ENCODE results near the gene CD151. TPM values are rescaled to one million over a fixed set of nuclear protein-coding genes. Genes with fewer than 3 reads are reported as not detected.

The CD151 gene
- total RNA-seq, 1 experiment from 2014 or later = 127 TPM

GRCh38 chr11:791658-792534 lies 40.9 kb upstream of the CD151 start:
- Histone ChIP-seq H3K4me3 (ENCODE audit: low read depth, low read length, poor library complexity, severe bottlenecking) (no peak overlapping the region), H3K36me3 (ENCODE audit: insufficient read depth, low read length, poor library complexity, severe bottlenecking) (peaks cover 2% of the 10 kb centered on the region), H3K27me3 (replicated peaks; ENCODE audit: insufficient read depth, low read depth, low read length, poor library complexity) (no peaks in the 10 kb centered on the region), H3K27ac (ENCODE audit: low read depth, low read length, poor library complexity, severe bottlenecking) (no peak overlapping the region), H3K4me1 (ENCODE audit: insufficient read depth, low read length, poor library complexity, severe bottlenecking) (peaks cover 10% of the 10 kb centered on the region), H3K9me3 (ENCODE audit: low read depth, low read length, poor library complexity, severe bottlenecking) (no peaks in the 10 kb centered on the region)
- no TSS peak for BruUV-seq (replicated peaks)
- DNase-seq (ENCODE audit: low spot score) = no peak
- intact Hi-C loops (cut with micrococcal nuclease; ENCODE audit: unreplicated experiment) = no loop called here
- TF ChIP-seq EZH2 (IDR thresholded peaks at IDR 0.05; ENCODE audit: borderline replicate concordance, low read depth, low read length, poor library complexity, severe bottlenecking) = no peak
- no peak for TF ChIP-seq CTCF (conservative IDR thresholded peaks at IDR 0.05; ENCODE audit: low read depth, low read length)
- ChIA-PET POLR2A (ENCODE audit: low non-redundant PET) (interaction anchor here (0.6 kb wide), 2 partner anchors 11 to 1630 kb away, joined by 3 to 16 read pairs; no protein-coding TSS in a partner anchor), CTCF (no interaction called here)

- Histone ChIP-seq H3K9me3 (ENCODE audit: low read depth, low read length, poor library complexity, severe bottlenecking) (no peaks in the 10 kb centered on the region), H3K4me1 (ENCODE audit: insufficient read depth, low read length, poor library complexity, severe bottlenecking) (peaks cover 10% of the 10 kb centered on the region), H3K4me3 (ENCODE audit: low read depth, low read length, poor library complexity, severe bottlenecking) (no peak overlapping the region), H3K36me3 (ENCODE audit: insufficient read depth, low read length, poor library complexity, severe bottlenecking) (peaks cover 2% of the 10 kb centered on the region), H3K27ac (ENCODE audit: low read depth, low read length, poor library complexity, severe bottlenecking) (no peak overlapping the region), H3K27me3 (replicated peaks; ENCODE audit: insufficient read depth, low read depth, low read length, poor library complexity) (no peaks in the 10 kb centered on the region)
- ChIA-PET POLR2A (ENCODE audit: low non-redundant PET) (interaction anchor here (0.6 kb wide), 1 partner anchor 12 kb away, joined by 3 read pairs; no protein-coding TSS in a partner anchor), CTCF (no interaction called here)
- TF ChIP-seq EZH2 (IDR thresholded peaks at IDR 0.05; ENCODE audit: borderline replicate concordance, low read depth, low read length, poor library complexity, severe bottlenecking) (no peak), CTCF (conservative IDR thresholded peaks at IDR 0.05; ENCODE audit: low read depth, low read length) (no peak)
- intact Hi-C loops (cut with micrococcal nuclease; ENCODE audit: unreplicated experiment) = no loop called here
- no peak for DNase-seq (ENCODE audit: low spot score)
- BruUV-seq (replicated peaks) = no TSS peak
Measured at GRCh38 chr11:792535-792821, 40.3 kb upstream of the CD151 start.

DNA sequence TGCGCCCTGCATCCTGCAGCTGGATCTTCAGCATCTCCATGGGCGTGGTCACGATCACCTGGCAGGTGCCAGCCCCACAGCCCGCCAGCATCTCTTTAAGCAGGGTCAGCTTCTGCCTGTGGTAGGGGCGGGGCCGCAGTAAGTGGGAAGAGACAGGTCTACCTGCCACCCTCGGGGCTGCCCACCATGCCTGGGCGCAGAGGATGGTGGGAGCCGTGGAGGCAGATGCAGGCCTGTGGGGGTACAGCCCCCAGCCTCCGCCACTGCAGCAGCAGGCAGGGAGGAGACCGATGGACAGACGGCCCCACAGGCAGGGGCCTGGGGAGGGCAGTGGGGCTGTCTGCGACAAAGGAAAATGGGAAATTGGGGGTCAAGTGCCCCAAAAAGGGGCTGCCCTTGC lies 39.9 kb upstream of the CD151 start:
- Histone ChIP-seq H3K27ac (ENCODE audit: low read depth, low read length, poor library complexity, severe bottlenecking) (no peak overlapping the region), H3K36me3 (ENCODE audit: insufficient read depth, low read length, poor library complexity, severe bottlenecking) (peaks cover 2% of the 10 kb centered on the region), H3K4me3 (ENCODE audit: low read depth, low read length, poor library complexity, severe bottlenecking) (no peak overlapping the region), H3K9me3 (ENCODE audit: low read depth, low read length, poor library complexity, severe bottlenecking) (no peaks in the 10 kb centered on the region), H3K4me1 (ENCODE audit: insufficient read depth, low read length, poor library complexity, severe bottlenecking) (peaks cover 10% of the 10 kb centered on the region), H3K27me3 (replicated peaks; ENCODE audit: insufficient read depth, low read depth, low read length, poor library complexity) (no peaks in the 10 kb centered on the region)
- ChIA-PET POLR2A (ENCODE audit: low non-redundant PET) (interaction anchor here (0.6 kb wide), 1 partner anchor 12 kb away, joined by 3 read pairs; no protein-coding TSS in a partner anchor), CTCF (no interaction called here)
- no peak for DNase-seq (ENCODE audit: low spot score)
- intact Hi-C loops (cut with micrococcal nuclease; ENCODE audit: unreplicated experiment) = no loop called here
- BruUV-seq (replicated peaks) = no TSS peak
- TF ChIP-seq EZH2 (IDR thresholded peaks at IDR 0.05; ENCODE audit: borderline replicate concordance, low read depth, low read length, poor library complexity, severe bottlenecking) = no peak
- no peak for TF ChIP-seq CTCF (conservative IDR thresholded peaks at IDR 0.05; ENCODE audit: low read depth, low read length)
